GM21619 (cell line): ENCODE data around the gene ATP11A.
A peak's percentile ranks its signal among the peaks of the same experiment; 100 is the strongest.
"Not testable (repeated sequence)": the region's sequence is repeated elsewhere in the genome, so short reads cannot be mapped to it uniquely, and the experiment has no call there.

ENCODE experiments used
- ATAC-seq: cut with Tn5 transposase; IDR thresholded peaks from one replicate; pipeline ENCODE4 v1.9.1; 2021; ENCODE audit not compliant: unreplicated experiment

The ATP11A gene

GRCh38 chr13:112873851-112874750 lies 184.3 kb downstream of the ATP11A start:
- peak; percentile 86 for ATAC-seq

- ATAC-seq = no peak
Observed at GRCh38 chr13:112874751-112875300, 185.0 kb downstream of the ATP11A start.

GRCh38 chr13:112875627-112876026 lies 185.8 kb downstream of the ATP11A start:
- ATAC-seq = no peak

GRCh38 chr13:112876305-112877000 lies 186.6 kb downstream of the ATP11A start:
- no peak for ATAC-seq

- no peak for ATAC-seq
Observed at GRCh38 chr13:112877066-112877465, 187.2 kb downstream of the ATP11A start.

- ATAC-seq = no peak
Observed at GRCh38 chr13:112877539-112877938, 187.7 kb downstream of the ATP11A start.

- no peak for ATAC-seq
Observed at GRCh38 chr13:112877976-112878955, 188.4 kb downstream of the ATP11A start.

GRCh38 chr13:112879283-112879833 lies 189.5 kb downstream of the ATP11A start:
- no peak for ATAC-seq

GRCh38 chr13:112880221-112880641 lies 190.4 kb downstream of the ATP11A start:
- no peak for ATAC-seq

GRCh38 chr13:112880976-112881540 lies 191.2 kb downstream of the ATP11A start:
- ATAC-seq = no peak

GRCh38 chr13:112881656-112882554 lies 192.1 kb downstream of the ATP11A start:
- ATAC-seq = no peak

- no peak for ATAC-seq
Observed at GRCh38 chr13:112882555-112883024, 192.8 kb downstream of the ATP11A start.

GRCh38 chr13:112883241-112883945 lies 193.6 kb downstream of the ATP11A start:
- ATAC-seq = no peak

- ATAC-seq = not testable (repeated sequence)
Observed at GRCh38 chr13:112884700-112885099, 194.9 kb downstream of the ATP11A start.

GRCh38 chr13:112885242-112885781 lies 195.5 kb downstream of the ATP11A start:
- no peak for ATAC-seq

GRCh38 chr13:112885782-112886268 lies 196.0 kb downstream of the ATP11A start:
- ATAC-seq = no peak

GRCh38 chr13:112887151-112887550 lies 197.3 kb downstream of the ATP11A start:
- ATAC-seq = no peak

- no peak for ATAC-seq
Observed at GRCh38 chr13:112887557-112887991, 197.7 kb downstream of the ATP11A start.
